Uterus (tissue), 4 donors: ENCODE results near the gene EPHB6. TPM values are rescaled to one million over a fixed set of nuclear protein-coding genes. Genes with fewer than 3 reads are reported as not detected.
A peak's percentile ranks its signal among the peaks of the same experiment; 100 is the strongest.

ENCODE experiments used
- DNase-seq, 2 donors: peaks; one replicate each; pipeline ENCODE4 v3.0.0-alpha.2; 2019 to 2020
- H3K27ac ChIP-seq, 2 donors: fragments of 200-600 bp; sonication (generic); 1 replicate in 1 of 2; 2 replicates in 1 of 2; pipeline ENCODE4 v1.5.1; 2016 to 2018
- H3K27me3 ChIP-seq, 2 donors: fragments of 200-600 bp; sonication (generic); one replicate each; pipeline ENCODE4 v1.5.1; 2018 to 2019; ENCODE audit warnings: control low read depth in 1 of 2
- H3K36me3 ChIP-seq, 2 donors: fragments of 200-600 bp; sonication (generic); one replicate each; pipeline ENCODE4 v1.5.1; 2019; ENCODE audit warnings: control low read depth in 1 of 2
- H3K4me1 ChIP-seq, 2 donors: fragments of 200-600 bp; sonication (generic); one replicate each; pipeline ENCODE4 v1.5.1; 2018 to 2019; ENCODE audit warnings: control low read depth in 1 of 2
- H3K4me3 ChIP-seq, 2 donors: fragments of 200-600 bp; sonication (generic); 1 replicate in 1 of 2; 2 replicates in 1 of 2; pipeline ENCODE4 v1.5.1; 2018 to 2019; ENCODE audit warnings: mild to moderate bottlenecking in 1 of 2
- H3K9me3 ChIP-seq, 2 donors: fragments of 200-600 bp; sonication (generic); one replicate each; pipeline ENCODE4 v1.5.1; 2019; ENCODE audit warnings: control low read depth in 1 of 2
- CTCF ChIP-seq, 4 experiments: fragments of 200-600 bp in 2 of 4; fragments of 450-650 bp in 2 of 4; sonication (generic) in 2 of 4; IDR thresholded peaks; one replicate each; pipeline ENCODE4 v1.5.1; 2016 to 2019; ENCODE audit warnings: antibody characterized with exemption in 4 of 4, mild to moderate bottlenecking in 2 of 4, moderate library complexity in 1 of 4
- POLR2A ChIP-seq, 2 donors: fragments of 450-650 bp; IDR thresholded peaks; one replicate each; pipeline ENCODE4 v1.6.1; 2016; ENCODE audit warnings: antibody characterized with exemption in 2 of 2, mild to moderate bottlenecking in 1 of 2, moderate library complexity in 1 of 2
- intact Hi-C: fragments of 100-400 bp; cut with DNase I; formaldehyde crosslinking; loops from one replicate; pipeline ENCODE4 v1.15.1; 2023; ENCODE audit warnings: low total_unique reads
- total RNA-seq, 4 donors: library from RNA; depleted of rRNA in 3 of 4; stranded (reverse); fragments of >200 nt in 3 of 4; gene quantifications; one replicate each; pipeline versions ENCODE4 v1.1.0 to v1.2.4, GENCODE V29; 2014 to 2023
- donor health status: DM: yes; HTN: yes; CAD: no.

Gene EPHB6
- 10 to 100 TPM in 3 of 4 donors, 1 to 10 TPM in 1; 1.5 to 34.6 (median 21.9) TPM for total RNA-seq

GRCh38 chr7:142854372-142855113, at the start of gene EPHB6:
Gene EPHB6 (plus strand): TSS chr7:142855076. CDS start chr7:142863228, 8,152 bp downstream.
- Histone ChIP-seq H3K36me3 (no peaks in the 10 kb centered on the region), H3K27ac (peak within 1 kb of the TSS; percentile 45 to 76), H3K9me3 (no peaks in the 10 kb centered on the region), H3K27me3 (no peaks in the 10 kb centered on the region), H3K4me3 (peak within 1 kb of the TSS; percentile 59 to 73), H3K4me1 (no peaks in the 10 kb centered on the region)
- peak; percentile 86 to 87 for DNase-seq
- TF ChIP-seq CTCF (IDR thresholded peaks at IDR 0.05) (peak in 1 of 4 experiments; percentile 27), POLR2A (IDR thresholded peaks at IDR 0.05) (peak in 1 of 2 donors; percentile 34)
- intact Hi-C loops = no loop called here

GRCh38 chr7:142805350-142806021, 49.4 kb upstream of the EPHB6 start:
- no peak for DNase-seq
- H3K9me3 ChIP-seq = no peaks in the 10 kb centered on the region
- no peak overlapping the region for H3K27ac ChIP-seq
- no peaks in the 10 kb centered on the region for H3K4me1 ChIP-seq
- no peak overlapping the region for H3K4me3 ChIP-seq
- TF ChIP-seq CTCF (IDR thresholded peaks at IDR 0.05) (no peak), POLR2A (IDR thresholded peaks at IDR 0.05) (no peak)
- intact Hi-C loops = no loop called here
- no peaks in the 10 kb centered on the region for H3K36me3 ChIP-seq
- H3K27me3 ChIP-seq = no peaks in the 10 kb centered on the region

GRCh38 chr7:142806022-142806356, 48.9 kb upstream of the EPHB6 start:
- no peaks in the 10 kb centered on the region for H3K9me3 ChIP-seq
- no peak overlapping the region for H3K27ac ChIP-seq
- H3K27me3 ChIP-seq = no peaks in the 10 kb centered on the region
- H3K36me3 ChIP-seq = no peaks in the 10 kb centered on the region
- TF ChIP-seq CTCF (IDR thresholded peaks at IDR 0.05) = no peak
- H3K4me1 ChIP-seq = no peaks in the 10 kb centered on the region
- intact Hi-C loops = no loop called here
- no peak overlapping the region for H3K4me3 ChIP-seq
- DNase-seq = no peak

- no peak overlapping the region for H3K27ac ChIP-seq
- no peaks in the 10 kb centered on the region for H3K9me3 ChIP-seq
- DNase-seq = no peak
- H3K27me3 ChIP-seq = no peaks in the 10 kb centered on the region
- no peaks in the 10 kb centered on the region for H3K36me3 ChIP-seq
- intact Hi-C loops = no loop called here
- H3K4me3 ChIP-seq = no peak overlapping the region
- H3K4me1 ChIP-seq = no peaks in the 10 kb centered on the region
- TF ChIP-seq CTCF (IDR thresholded peaks at IDR 0.05) (no peak), POLR2A (IDR thresholded peaks at IDR 0.05) (no peak)
These were observed 47.9 kb upstream of the EPHB6 start for GRCh38 chr7:142806957-142807356.

GRCh38 chr7:142807855-142808460, 46.9 kb upstream of the EPHB6 start:
- H3K27ac ChIP-seq = no peak overlapping the region
- no peaks in the 10 kb centered on the region for H3K9me3 ChIP-seq
- no peaks in the 10 kb centered on the region for H3K36me3 ChIP-seq
- H3K27me3 ChIP-seq = no peaks in the 10 kb centered on the region
- no peak overlapping the region for H3K4me3 ChIP-seq
- intact Hi-C loops = no loop called here
- no peaks in the 10 kb centered on the region for H3K4me1 ChIP-seq
- no peak for DNase-seq
- TF ChIP-seq CTCF (IDR thresholded peaks at IDR 0.05) (no peak), POLR2A (IDR thresholded peaks at IDR 0.05) (no peak)
